T-helper 2 cell treated with Interferon-gamma antibody and Interleukin-4, amounts not matched to agents 100 ng/mL and 5 ng/mL, for 36 hours (primary cell): Measurements from ENCODE around the gene NANOS1. TPM values are rescaled to one million over a fixed set of nuclear protein-coding genes. Genes with fewer than 3 reads are reported as not detected.

Experiments
- intact Hi-C: fragments of 100-400 bp; cut with micrococcal nuclease; formaldehyde crosslinking; loops from one replicate; pipeline ENCODE4 v1.15.1; 2023
- total RNA-seq: library from RNA; stranded (reverse); gene quantifications from 2 replicates; pipeline ENCODE4 v1.2.3, GENCODE V29; 2022

Gene NANOS1
- total RNA-seq, 1 donor from 2014 or later = 0.20 TPM

DNA sequence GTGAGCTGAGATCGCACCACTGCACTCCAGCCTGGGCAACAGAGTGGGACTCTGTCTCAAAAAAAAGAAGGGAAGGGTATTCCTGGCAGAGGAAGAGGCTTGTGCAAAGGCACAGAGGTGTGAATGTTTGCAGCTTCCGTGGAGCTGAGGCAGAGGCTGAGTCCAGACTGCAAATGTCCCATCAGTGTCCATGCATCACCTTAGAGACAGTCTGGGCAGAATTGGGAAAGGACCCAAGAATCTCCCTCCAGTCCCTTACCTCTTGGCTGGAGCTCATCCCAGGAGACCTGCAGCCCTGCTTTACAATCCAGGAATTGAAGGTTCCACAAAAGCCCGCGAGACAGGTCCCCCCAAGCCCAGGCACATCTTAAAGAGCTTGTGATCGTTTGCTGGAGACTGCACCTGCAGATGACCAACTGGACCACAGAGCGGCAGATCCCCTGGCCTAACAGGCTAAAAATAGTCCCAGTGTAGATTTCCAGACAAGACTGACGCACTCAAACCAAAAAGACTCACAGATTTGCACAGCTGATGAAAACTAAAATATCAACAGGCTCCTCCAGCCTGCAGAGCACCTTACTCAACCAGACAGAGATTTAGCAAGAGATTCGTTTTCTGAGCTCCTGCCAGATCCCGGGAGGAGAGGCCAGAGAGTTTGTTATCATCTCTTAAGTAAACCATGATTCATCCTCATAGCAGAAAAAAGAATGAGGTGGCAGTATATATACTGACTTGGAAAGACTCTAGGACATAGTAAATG lies 22.9 kb upstream of the NANOS1 start:
- intact Hi-C loops = no loop called here

DNA sequence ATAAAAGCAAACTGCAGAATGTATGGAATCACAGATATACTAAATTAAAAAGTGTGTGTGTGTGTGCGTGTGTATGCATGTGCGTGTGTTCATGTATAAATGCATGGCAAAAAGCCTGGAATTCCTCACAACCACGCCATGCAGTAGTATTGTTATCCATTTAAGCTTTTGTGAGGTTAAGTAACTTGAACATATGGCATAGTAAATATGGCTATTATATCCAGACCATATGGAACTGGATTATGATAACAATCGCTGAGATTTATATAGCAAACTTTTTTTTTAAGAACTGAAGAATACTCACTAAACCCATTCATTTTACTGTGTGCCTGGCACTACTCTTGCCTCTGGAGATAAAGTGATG lies 22.3 kb upstream of the NANOS1 start:
- intact Hi-C loops = no loop called here

DNA sequence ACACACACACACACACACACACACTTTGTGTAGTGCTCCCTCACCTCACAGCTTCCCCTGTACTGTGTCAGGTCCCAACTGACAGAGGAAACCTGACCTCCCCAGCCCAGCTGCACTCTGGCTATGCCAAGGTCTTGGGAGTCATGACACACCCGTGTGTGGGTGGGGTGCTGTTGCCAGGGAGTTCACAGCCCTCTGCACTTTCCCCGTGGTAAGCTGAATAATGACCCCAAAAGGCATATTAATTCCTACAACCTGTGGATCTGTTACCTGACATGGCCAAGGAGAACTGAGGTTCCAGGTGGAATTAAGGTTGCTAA lies 8.9 kb upstream of the NANOS1 start:
- intact Hi-C loops = loop anchor here (10.0 kb wide), 1 partner anchor 266 kb away; the partner anchor contains the start of gene CACUL1

DNA sequence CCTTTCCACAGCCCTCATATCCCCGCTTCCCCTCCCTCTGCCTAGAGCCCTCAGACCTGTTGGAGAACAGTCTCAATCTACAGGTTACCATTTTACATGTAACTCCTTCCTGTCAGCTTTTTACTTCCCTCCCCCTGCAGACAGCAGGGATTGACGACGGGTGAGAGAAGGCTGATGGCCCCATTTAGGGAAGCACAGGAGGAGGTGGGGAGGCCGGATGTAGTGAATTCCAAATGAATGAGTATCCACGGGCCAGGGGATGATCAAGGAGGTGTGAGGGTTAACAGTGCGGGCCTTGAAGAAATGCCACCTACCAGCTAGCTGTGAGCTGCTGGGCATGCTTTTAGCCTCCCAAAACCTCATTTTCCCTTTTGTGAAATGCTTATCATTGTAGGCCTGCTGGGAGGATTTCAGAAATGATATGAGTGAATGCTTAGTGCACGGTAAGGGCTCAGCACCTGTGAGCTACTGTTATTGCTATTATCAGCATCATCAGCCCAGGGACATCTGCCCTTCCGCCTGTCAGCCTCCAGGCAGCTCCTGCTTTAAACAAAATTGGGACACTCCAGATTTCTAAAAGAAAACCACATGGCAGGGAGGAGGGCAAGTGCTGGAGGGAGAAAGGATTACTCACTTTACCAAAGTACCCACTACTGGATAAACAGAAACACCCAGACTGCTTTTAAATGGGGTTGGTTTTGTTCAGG lies 6.5 kb upstream of the NANOS1 start:
- intact Hi-C loops = loop anchor here (10.0 kb wide), 1 partner anchor 268 kb away; the partner anchor contains the start of gene CACUL1

DNA sequence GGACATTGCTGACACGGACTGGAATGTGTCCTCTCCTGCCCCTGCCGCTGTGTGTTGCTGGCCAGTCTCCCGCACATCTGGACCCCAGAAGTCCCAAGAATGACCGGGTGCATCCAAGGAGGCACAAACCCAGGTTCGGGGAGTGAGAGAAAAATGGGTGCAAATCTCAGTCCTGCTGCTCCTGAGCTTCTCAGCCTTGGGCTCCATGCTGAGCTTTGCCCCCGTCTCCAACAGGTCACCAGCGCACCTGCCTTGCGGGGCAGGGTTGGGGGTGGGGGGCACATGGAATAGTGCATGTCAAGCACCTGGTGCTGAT lies 6.0 kb upstream of the NANOS1 start:
- intact Hi-C loops = loop anchor here (10.0 kb wide), 1 partner anchor 269 kb away; the partner anchor contains the start of gene CACUL1

DNA sequence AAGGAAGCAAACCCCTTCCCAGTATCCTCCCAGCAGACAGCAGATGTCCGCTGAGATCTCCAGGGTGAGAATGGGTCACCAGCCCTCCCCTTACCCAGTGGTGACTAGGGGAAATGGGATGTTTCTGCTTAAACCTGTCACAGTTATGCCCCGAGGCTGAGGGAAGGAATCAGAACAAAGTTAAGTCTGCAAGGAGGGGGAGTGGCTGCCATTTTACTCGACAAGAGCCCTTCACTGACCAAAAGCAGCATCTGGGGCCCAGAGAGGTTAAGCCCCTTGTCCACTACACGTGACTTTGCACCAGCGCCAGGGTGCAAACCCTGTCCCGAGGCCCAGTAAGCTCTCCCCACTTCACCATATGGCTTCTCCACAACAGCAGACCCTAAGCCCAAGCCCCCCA lies 4.6 kb upstream of the NANOS1 start:
- intact Hi-C loops = loop anchor here (10.0 kb wide), 1 partner anchor 270 kb away; the partner anchor contains the start of gene CACUL1

DNA sequence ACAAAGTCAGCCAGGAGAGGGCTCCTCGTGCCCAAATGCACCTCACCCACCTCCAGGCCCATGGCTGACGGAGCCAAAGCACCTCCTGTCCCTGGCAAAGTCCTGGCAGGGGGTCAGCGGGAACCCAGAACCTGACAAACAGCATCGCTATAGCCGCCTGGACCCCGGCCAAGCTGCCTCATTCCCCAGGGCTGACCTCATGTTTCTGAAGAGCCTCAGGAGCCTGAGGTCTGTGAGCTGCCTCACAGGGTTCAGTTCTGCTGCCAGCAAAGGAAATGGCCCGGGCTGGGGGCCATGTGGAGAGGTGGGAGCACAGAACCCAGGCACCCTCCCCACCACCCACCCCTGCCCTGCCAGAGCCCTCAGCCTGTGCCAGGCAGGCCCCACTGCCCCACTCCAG lies 4.2 kb upstream of the NANOS1 start:
- intact Hi-C loops = loop anchor here (10.0 kb wide), 1 partner anchor 271 kb away; the partner anchor contains the start of gene CACUL1

DNA sequence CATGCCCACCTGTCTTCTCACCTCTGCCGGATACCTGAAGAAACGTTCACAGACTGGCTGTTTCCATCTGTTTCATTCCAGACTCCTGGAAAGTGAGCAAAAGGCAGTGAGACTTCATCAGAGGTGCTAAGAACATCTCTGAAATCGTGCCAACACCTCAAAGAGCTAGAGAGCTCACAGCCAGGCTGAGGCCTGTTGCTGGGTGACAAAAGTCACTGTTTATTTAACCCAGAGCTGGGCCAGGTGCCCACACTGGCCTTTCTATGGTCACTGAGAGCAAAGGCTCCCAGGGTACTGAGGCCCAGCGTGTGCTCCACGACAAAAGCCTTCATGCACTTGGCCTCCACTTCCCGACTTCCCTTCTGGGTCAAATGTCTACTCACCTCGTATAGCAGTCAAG lies 3.7 kb upstream of the NANOS1 start:
- intact Hi-C loops = loop anchor here (10.0 kb wide), 1 partner anchor 271 kb away; the partner anchor contains the start of gene CACUL1

DNA sequence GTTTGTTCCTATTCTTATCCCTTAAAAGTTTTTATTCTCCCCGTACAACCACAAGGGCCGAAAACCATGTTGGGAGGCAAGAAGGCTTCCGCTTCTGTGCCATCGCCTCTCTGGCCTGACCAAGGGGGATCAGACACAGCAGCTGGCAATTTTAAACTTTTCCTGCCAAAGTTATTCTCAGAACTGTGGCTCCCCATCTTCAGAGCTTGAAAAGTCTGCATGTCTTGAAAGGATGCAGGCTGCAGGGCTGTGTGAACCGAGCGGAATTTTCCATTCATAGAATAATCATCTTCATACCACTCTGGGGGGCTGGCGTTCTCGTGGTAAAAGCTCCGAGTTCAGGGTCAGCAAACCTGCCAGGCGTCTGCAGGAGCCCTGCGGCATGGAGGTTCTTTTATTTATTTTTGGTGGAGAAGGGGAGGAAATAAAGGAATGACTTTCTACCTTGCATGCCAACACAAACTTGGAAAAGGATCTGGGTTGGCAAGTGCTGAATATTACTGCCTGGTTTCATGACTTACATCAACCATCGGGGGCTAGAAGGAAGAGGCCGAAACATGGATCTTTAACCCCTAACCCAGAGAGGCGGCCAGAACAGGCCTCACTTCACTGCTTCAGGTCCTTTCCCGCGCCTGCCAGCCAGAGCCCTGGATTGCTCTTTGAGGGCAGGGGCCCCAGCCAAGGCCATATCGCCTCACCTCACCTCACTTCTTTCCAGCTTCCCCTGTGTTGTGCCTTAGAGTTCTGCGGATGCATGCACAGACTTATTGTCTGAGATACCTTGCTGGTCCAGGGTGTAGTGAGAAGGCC lies 3.0 kb upstream of the NANOS1 start:
- intact Hi-C loops = loop anchor here (10.0 kb wide), 1 partner anchor 272 kb away; the partner anchor contains the start of gene CACUL1

DNA sequence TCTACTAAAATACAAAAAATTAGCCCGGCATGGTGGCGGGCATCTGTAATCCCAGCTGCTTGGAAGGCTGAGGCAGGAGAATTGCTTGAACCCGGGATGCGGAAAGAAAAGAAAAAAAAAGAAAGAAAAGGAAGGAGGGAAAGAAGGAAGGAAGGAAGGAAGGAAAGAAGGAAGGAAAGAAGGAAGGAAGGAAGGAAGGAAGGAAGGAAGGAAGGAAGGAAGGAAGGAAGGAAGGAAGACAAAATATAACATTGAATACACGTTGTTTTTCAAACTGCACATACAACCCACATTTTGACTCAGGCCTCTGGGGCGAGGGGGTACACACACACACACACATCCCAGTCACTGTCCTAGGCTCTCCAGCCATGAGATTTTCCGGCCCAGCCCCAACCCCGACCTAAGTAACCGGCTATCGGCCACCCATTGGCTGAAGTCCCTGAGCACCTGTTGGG lies 1.0 kb upstream of the NANOS1 start:
- intact Hi-C loops = loop anchor here (2.0 to 10.0 kb wide), 2 partner anchors 76 to 274 kb away; partner anchors contain the start of genes CACUL1 and DENND10

DNA sequence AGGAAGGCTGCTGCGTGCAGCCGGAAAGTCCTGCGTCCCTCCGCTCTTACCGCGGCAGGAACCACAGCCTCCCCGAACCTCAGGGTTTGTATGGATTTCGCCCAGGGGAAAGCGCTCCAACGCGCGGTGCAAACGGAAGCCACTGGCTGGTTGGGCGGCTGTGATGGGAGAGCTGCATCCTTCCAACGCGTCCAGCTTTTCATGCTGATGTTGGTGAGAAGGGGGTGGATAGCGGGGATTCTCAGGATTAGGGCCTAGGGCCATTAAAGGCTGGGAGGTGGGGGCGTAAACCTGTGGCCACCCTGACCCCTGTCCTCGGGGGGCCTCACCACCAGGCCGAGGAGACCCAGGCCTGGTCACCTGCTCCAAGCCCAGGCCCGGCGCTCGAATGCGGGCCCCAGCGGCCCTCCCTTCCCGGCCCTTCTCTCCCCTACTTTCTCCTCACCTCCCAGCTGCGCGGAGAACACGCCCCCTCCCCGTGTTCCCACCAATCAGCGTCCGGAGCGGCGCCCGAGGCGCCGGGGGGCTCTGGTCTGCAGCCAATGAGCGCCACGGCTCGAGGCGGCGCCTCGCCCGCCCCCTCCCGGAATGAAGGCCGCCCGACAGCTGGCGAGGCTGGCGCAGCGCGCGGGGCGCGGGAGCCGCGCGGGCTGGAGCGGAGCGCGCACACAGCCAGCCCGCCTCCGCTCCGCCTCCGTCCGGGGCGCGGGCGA lies 458 bp upstream of the NANOS1 start:
- intact Hi-C loops = loop anchor here (1.0 to 10.0 kb wide), 3 partner anchors 76 to 274 kb away; partner anchors contain the start of genes CACUL1, DENND10 and PRDX3

DNA sequence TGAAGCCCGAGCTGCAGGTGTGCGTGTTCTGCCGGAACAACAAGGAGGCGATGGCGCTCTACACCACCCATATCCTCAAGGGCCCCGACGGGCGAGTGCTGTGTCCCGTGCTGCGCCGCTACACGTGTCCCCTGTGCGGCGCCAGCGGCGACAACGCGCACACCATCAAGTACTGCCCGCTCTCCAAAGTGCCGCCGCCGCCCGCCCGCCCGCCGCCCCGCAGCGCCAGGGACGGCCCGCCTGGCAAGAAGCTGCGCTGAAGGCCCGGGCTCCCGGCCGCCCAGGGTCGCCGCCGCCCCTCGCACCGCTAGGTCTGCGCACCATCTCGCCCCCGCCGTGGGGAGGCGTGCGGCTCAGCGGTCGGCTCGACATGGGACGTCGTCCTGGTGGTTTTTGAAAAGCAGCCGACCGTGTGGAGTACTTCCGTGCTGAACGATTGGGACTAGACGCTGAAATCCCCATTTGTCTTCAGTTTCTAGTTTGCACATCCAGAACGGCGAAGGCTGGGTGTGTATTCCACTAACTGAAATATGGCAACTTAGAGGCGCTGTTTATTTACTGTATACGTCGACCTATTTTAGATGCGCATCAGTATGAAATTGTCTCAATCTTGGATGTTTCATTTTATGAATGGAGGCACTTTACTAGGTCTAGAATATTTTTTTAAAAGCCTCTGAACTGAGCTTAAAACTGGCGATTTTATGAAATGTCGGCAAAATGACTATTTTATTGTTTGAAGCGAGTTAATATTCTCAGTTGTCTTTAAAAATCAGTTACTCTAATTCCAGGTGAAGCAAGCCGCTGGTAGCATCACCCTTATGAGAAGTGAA lies 1.1 kb downstream of the NANOS1 start:
- intact Hi-C loops = loop anchor here (1.0 to 5.0 kb wide), 2 partner anchors 47 to 135 kb away; partner anchors contain the start of gene SFXN4

DNA sequence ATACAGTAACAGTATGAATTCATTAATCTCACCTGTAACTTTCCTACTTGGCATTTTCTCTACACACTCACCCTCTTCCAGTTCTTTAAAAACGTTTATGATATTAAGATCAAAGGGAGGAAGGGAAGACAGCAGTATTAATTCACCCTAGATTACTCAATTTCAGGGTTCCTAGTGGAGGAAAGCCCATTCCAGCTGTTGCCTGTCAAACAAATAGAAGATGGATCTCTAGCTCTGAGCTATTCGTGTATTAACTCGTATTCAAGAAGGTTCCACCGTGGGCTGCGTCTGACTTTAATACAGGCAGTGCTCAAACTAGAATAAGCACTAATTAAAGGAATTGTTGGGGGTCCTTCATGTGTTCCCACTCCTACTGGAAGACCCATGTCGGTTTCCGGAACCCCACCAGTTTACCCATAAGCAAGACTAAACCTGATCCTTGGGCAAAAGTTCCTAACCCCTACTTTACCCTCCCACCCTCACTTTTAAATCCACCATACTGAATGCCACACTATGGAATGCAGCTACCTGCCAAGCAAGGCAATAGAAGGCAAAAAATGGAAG lies 2.1 kb downstream of the NANOS1 start:
- intact Hi-C loops = loop anchor here (5.0 kb wide), 1 partner anchor 46 kb away; no protein-coding TSS in a partner anchor

DNA sequence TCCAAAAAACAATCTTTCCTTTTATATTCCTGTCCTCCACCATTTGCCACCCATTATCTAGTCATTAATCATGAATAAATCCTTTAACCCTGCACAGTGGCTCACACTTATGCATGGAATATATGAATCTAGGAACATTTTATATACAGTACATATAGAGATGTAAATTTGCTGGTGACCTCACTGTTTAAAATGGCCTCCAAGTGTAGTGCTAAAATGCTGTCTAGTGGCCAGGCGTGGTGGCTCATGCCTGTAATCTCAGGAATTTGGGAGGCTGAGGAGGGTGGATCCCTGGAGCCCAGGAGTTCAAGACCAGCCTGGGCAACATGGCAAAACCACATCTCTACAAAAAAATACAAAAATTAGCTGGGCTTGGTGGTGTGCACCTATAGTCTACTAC lies 9.6 kb downstream of the NANOS1 start:
- intact Hi-C loops = no loop called here

DNA sequence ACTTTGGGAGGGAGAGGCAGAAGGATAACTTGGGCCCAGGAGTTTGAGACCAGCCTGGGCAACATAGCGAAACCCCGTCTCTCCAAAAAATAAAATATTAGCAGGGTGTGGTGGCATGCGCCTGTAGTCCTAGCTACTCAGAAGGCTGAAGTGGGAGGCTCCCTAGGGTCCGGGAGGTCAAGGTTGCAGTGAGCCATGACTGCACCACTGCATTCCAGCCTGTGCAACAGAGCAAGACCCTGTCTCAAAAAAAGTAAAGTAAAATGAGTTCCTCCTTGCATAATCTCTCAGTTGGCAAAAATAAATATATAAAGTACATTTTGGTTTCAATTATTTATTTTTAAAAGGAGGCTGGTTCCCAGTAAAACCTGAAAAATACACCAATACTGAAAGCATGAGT lies 11.8 kb downstream of the NANOS1 start:
- intact Hi-C loops = no loop called here

DNA sequence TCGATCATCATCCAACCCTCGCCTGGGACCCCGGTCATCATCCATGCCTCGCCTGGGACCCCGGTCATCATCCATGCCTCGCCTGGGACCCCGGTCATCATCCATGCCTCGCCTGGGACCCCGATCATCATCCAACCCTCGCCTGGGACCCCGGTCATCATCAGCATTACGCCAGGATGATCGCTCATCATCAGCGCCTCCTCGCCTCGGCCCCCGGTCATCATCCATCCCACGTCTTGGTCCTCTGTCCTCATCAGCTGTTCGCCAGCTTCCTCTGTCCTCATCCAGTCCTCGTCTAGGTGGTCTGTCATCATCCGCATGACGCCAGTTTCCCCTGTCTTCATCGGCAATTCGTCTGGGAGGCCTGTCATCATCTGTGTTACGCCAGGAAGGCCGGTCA lies 12.7 kb downstream of the NANOS1 start:
- intact Hi-C loops = no loop called here

DNA sequence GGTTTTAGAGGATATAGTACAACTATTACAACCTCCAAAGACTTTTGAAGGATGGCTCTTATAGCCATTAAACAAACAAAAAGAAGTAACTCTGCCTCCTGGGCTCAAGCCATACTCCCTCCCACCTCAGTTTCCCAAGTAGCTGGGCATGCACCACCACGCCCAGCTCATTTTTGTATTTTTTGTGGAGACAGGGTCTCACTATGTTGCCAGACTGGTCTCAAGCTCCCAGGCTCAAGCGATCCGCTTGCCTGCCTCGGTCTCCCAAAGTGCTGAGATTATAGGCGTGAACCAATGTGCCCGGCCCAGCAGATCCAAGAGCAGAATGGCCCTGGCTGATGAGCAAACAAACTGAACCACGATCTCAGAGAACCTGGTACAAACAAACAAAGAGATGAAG lies 16.0 kb downstream of the NANOS1 start:
- intact Hi-C loops = no loop called here

DNA sequence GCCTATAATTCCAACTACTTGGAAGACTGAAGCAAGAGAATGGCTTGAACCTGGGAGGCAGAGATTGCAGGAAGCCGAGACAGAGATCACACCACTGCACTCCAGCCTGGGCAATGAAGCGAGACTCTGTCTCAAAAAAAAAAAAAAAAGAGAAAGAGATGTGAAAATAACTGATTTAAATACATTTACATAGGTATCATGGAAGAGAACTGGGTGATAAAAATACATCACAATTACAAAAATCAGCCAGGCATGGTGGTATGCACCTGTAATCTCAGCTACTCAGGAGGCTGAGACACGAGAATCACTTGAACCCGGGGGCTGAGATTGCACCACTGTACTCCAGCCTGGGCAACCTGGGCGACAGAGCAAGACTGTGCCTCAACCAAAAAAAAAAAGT lies 19.8 kb downstream of the NANOS1 start:
- intact Hi-C loops = no loop called here

DNA sequence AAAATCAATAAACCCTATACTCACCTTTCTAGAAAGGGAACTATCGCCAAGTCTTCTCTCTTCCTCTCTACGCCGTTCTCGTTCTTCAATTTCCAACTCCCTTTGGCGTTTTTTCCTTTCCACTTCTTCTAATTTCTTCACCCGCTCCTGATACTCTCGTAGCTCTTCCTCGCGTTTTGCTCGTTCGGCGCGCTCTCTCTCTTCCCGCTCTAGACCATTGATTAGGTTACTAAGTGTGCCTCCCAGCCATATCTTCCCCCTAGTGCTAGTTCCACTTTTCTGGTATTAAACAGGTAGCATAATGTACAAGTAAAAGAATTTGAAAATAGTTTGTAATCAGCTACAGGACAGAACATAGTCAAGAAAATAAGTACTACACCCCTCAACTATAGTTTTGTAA lies 20.3 kb downstream of the NANOS1 start:
- intact Hi-C loops = no loop called here

DNA sequence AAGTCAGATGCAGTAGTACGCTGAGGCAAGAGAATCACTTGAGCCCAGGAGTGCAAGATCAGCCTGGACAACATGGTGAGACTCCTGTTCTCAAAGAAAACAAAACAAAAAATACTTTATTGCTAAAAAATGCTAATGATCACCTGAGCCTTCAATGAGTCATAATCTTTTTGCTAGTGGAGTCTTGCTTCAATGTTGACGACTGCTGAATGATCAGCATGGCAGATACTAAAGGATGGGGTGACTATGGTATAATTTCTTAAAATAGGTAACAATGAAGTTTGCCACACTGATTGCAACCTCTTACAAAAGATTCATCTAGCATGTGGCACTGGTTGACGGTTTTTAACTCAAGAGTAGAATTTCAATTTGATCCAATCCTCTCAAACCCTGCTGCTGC lies 22.3 kb downstream of the NANOS1 start:
- intact Hi-C loops = no loop called here
